A549 (cell line): ENCODE data around the gene SLC17A2. TPM values are rescaled to one million over a fixed set of nuclear protein-coding genes. Genes with fewer than 3 reads are reported as not detected.

Source experiments
- ATAC-seq, 2 experiments: fragments of 200-7000 bp in 1 of 2; fragments of >200 bp in 1 of 2; cut with Nextera tagmentation in 1 of 2; cut with Tn5 transposase in 1 of 2; 3 replicates each; pipeline versions ENCODE4 v1.8.0 to v1.9.1; 2018 to 2020; ENCODE audit warnings: mild to moderate bottlenecking in 1 of 2, moderate library complexity in 1 of 2
- CTCF ChIA-PET: fragments of 300-600 bp; sonication (Branson Sonifier 250); formaldehyde crosslinking; extraction: SDS; loops from one replicate; lab custom pipeline; 2021; ENCODE audit warnings: antibody characterized with exemption, inconsistent platforms; lab: Yijun Ruan, JAX
- POLR2A ChIA-PET: fragments of 350-600 bp; formaldehyde crosslinking; extraction: SDS; loops from one replicate; lab custom pipeline; 2021; ENCODE audit warnings: antibody characterized with exemption, inconsistent platforms; lab: Yijun Ruan, JAX
- DNase-seq, 2 experiments: peaks; one replicate each; pipeline versions ENCODE4 v3.0.0 to v3.0.0-alpha.2; 2011 to 2016; ENCODE audit warnings: low read depth in 1 of 2, low spot score in 1 of 2
- FAIRE-seq: peaks from 2 replicates; lab custom pipeline; 2011; peaks lifted over from hg19 to GRCh38; lab: Jason Lieb, UNC
- H3K27ac ChIP-seq, 2 experiments: fragments of >200 bp; sonication (Bioruptor Twin); formaldehyde crosslinking; 3 replicates each; pipeline ENCODE4 v1.5.1; 2016 to 2017
- H3K4me1 ChIP-seq: fragments of >200 bp; sonication (Bioruptor Twin); formaldehyde crosslinking; 3 replicates; pipeline ENCODE4 v1.6.1; 2016
- H3K4me2 ChIP-seq: fragments of >200 bp; sonication (Bioruptor Twin); formaldehyde crosslinking; 3 replicates; pipeline ENCODE4 v1.6.1; 2016
- H3K4me3 ChIP-seq: fragments of >200 bp; sonication (Bioruptor Twin); formaldehyde crosslinking; 3 replicates; pipeline ENCODE4 v1.5.1; 2016
- H3K9me3 ChIP-seq: fragments of >200 bp; sonication (Bioruptor Twin); formaldehyde crosslinking; 3 replicates; pipeline ENCODE4 v1.6.1; 2016
- CBX2 ChIP-seq: fragments of 200-600 bp; sonication (generic); IDR thresholded peaks from 2 replicates; pipeline ENCODE4 v1.6.1; 2016; ENCODE audit warnings: low read depth, mild to moderate bottlenecking, borderline replicate concordance
- CHD4 ChIP-seq: fragments of 200-600 bp; sonication (generic); IDR thresholded peaks from 2 replicates; pipeline ENCODE4 v1.6.1; 2016; ENCODE audit warnings: antibody characterized with exemption, mild to moderate bottlenecking, borderline replicate concordance
- E2F6 ChIP-seq: IDR thresholded peaks from 2 replicates; pipeline ENCODE4 v1.6.1; 2012; ENCODE audit warnings: low read depth, borderline replicate concordance
- ELK1 ChIP-seq: fragments of 150-350 bp; IDR thresholded peaks from 2 replicates; pipeline ENCODE4 v1.6.1; 2014; ENCODE audit warnings: low read depth, mild to moderate bottlenecking, low read length
- GATA3 ChIP-seq: IDR thresholded peaks from 2 replicates; pipeline ENCODE4 v1.6.1; 2012; ENCODE audit warnings: borderline replicate concordance
- HEYL ChIP-seq: fragments of 250-450 bp; sonication (Bioruptor Pico); IDR thresholded peaks from 2 replicates; pipeline ENCODE4 v1.8.0; 2021; ENCODE audit warnings: mild to moderate bottlenecking, moderate library complexity
- HOXB13 ChIP-seq: fragments of 250-450 bp; sonication (Bioruptor Pico); IDR thresholded peaks from 2 replicates; pipeline ENCODE4 v1.5.0; 2020; ENCODE audit warnings: low read depth, mild to moderate bottlenecking, moderate library complexity
- NFE2L2 ChIP-seq: fragments of 150-350 bp; conservative IDR thresholded peaks from 2 replicates; pipeline ENCODE4 v1.6.1; 2014; ENCODE audit warnings: low read length
- PHF8 ChIP-seq: fragments of 200-600 bp; sonication (generic); IDR thresholded peaks from 2 replicates; pipeline ENCODE4 v1.6.1; 2016; ENCODE audit warnings: low read depth, mild to moderate bottlenecking, antibody characterized with exemption, moderate library complexity, borderline replicate concordance
- RCOR1 ChIP-seq: fragments of 150-350 bp; IDR thresholded peaks from 2 replicates; pipeline ENCODE4 v1.6.1; 2014; ENCODE audit warnings: antibody characterized with exemption, low read length, low read depth
- RFX5 ChIP-seq: fragments of 450-650 bp; IDR thresholded peaks from 2 replicates; pipeline ENCODE4 v1.7.1; 2014; ENCODE audit warnings: antibody characterized with exemption, mild to moderate bottlenecking, moderate library complexity
- SREBF2 ChIP-seq: fragments of 450-650 bp; IDR thresholded peaks from 2 replicates; pipeline ENCODE4 v1.6.1; 2014; ENCODE audit warnings: mild to moderate bottlenecking, moderate library complexity
- ZFP36 ChIP-seq: fragments of 450-650 bp; IDR thresholded peaks from 2 replicates; pipeline ENCODE4 v1.6.1; 2014; ENCODE audit warnings: borderline replicate concordance; ENCODE audit not compliant: partially characterized antibody
- ZNF302 ChIP-seq: fragments of 250-450 bp; sonication (Bioruptor Pico); IDR thresholded peaks from 2 replicates; pipeline ENCODE4 v1.9.0; 2021; ENCODE audit warnings: inconsistent platforms, mild to moderate bottlenecking, moderate library complexity
- ZSCAN20 ChIP-seq: fragments of 250-450 bp; sonication (Bioruptor Pico); IDR thresholded peaks from 2 replicates; pipeline ENCODE4 v1.8.0; 2022; ENCODE audit warnings: mild to moderate bottlenecking, moderate library complexity
- WGBS: methylation state at CpG from one replicate; pipeline ENCODE4 v1.1.6; 2017; ENCODE audit errors: missing lambda C conversion rate; 5-methylcytosine and 5-hydroxymethylcytosine counted together
- polyA plus RNA-seq, 4 experiments: library from polyadenylated mRNA; depleted of rRNA in 3 of 4; stranded (reverse); fragments of >200 nt; fragmentation: RNase III in 1 of 4; extraction: RNeasy Plus Mini Kit Qiagen cat#74134 plus additional on column Dnase treatment in 1 of 4; gene quantifications; 2 replicates in 3 of 4; 3 replicates in 1 of 4; pipeline ENCODE4 v1.2.3, GENCODE V29; 2011 to 2017
- TF ChIP-seq, protein P1 (sequence below): IDR thresholded peaks from 2 replicates; pipeline ENCODE4 v1.6.1; 2012
- TF ChIP-seq, protein P2 (sequence below): fragments of 250-450 bp; sonication (Bioruptor Pico); IDR thresholded peaks from 2 replicates; pipeline ENCODE4 v1.5.0; 2021; ENCODE audit warnings: mild to moderate bottlenecking, moderate library complexity, borderline replicate concordance

Gene SLC17A2
- polyA plus RNA-seq, 2 of the 4 experiments (the other 2 are of a cell fraction) = not detected

DNA sequence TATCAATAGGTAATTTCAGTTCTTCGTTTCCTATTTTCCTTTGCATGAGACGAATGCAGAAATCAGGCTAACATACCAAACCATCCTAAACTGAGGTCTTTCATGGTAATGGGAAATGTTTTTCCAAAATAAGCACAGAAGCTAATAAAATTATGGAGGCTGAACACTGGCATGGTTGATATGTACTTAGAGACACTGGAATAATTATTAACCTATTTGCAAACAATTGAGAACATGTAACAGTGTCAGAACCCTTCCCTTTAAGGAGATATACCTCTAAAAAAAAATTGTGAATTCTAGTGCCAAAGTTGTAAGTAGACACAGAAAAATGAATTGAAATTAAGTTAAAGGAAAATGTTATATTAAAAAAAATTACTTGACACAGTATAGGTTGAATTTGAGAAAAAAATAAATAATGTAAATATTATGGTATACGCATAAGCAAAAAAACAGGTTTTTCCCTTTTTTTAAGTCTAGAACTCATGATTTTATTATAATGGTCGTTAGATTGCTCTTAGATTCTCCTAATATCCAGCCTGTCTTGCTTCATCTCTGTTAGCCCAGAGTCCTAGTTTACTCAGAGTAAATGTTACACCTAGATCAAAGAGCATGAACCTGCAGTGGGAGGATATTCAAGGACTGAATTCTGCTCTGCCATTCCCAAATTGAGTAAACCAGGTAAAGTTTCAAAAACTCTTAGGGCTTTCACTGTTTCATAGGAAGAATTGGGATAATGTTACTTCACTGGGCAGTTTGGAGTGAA lies 1.7 kb downstream of the SLC17A2 start:
- FAIRE-seq (no peak), DNase-seq (peak in 1 of 2 experiments; percentile 6), ATAC-seq (no peak)
- Histone ChIP-seq H3K9me3 (no peaks in the 10 kb centered on the region), H3K27ac (peak overlapping the region in 1 of 2 experiments; percentile 38; a peak in 1 of 6 replicates), H3K4me1 (peaks cover 15% of the 10 kb centered on the region; the same call in 2 of the 3 replicates), H3K4me3 (no peak overlapping the region), H3K4me2 (peak overlapping the region; percentile 58)
- ChIA-PET CTCF (interaction anchor here (1.7 kb wide), 1 partner anchor 14 kb away, joined by 4 read pairs; no protein-coding TSS in a partner anchor), POLR2A (no interaction called here)
- WGBS = 55% methylated on average over 4 of the region's 4 CpGs
- TF ChIP-seq SREBF2 (no peak), ZNF302 (CRISPR knock-in tag) (no peak), ELK1 (no peak), HEYL (CRISPR knock-in tag) (no peak), CHD4 (no peak)
- TF ChIP-seq, all 56 proteins: peak for 0

- H3K4me3 ChIP-seq = no peak overlapping the region
- ATAC-seq (no peak), DNase-seq (no peak), FAIRE-seq (no peak)
- POLR2A ChIA-PET = no interaction called here
- no peak overlapping the region; a peak in 1 of 6 replicates for H3K27ac ChIP-seq
- 75% methylated on average over 2 of the region's 2 CpGs for WGBS
- peaks cover 15% of the 10 kb centered on the region; the same call in 2 of the 3 replicates for H3K4me1 ChIP-seq
- H3K4me2 ChIP-seq = peak overlapping the region; percentile 58; the same call in 1 of the 3 replicates
- no peak for TF ChIP-seq HOXB13 (CRISPR knock-in tag)
- TF ChIP-seq PHF8 = no peak
- TF ChIP-seq RFX5 = no peak
- TF ChIP-seq, protein P1, sequence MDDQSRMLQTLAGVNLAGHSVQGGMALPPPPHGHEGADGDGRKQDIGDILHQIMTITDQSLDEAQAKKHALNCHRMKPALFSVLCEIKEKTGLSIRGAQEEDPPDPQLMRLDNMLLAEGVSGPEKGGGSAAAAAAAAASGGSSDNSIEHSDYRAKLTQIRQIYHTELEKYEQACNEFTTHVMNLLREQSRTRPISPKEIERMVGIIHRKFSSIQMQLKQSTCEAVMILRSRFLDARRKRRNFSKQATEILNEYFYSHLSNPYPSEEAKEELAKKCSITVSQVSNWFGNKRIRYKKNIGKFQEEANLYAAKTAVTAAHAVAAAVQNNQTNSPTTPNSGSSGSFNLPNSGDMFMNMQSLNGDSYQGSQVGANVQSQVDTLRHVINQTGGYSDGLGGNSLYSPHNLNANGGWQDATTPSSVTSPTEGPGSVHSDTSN = no peak
- no peak for TF ChIP-seq RCOR1
- TF ChIP-seq ZFP36 = no peak
- TF ChIP-seq NFE2L2 = no peak
- TF ChIP-seq ZSCAN20 (CRISPR knock-in tag) = no peak
- TF ChIP-seq ELK1 = no peak
- TF ChIP-seq, protein P2, sequence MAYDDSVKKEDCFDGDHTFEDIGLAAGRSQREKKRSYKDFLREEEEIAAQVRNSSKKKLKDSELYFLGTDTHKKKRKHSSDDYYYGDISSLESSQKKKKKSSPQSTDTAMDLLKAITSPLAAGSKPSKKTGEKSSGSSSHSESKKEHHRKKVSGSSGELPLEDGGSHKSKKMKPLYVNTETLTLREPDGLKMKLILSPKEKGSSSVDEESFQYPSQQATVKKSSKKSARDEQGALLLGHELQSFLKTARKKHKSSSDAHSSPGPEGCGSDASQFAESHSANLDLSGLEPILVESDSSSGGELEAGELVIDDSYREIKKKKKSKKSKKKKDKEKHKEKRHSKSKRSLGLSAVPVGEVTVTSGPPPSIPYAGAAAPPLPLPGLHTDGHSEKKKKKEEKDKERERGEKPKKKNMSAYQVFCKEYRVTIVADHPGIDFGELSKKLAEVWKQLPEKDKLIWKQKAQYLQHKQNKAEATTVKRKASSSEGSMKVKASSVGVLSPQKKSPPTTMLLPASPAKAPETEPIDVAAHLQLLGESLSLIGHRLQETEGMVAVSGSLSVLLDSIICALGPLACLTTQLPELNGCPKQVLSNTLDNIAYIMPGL (CRISPR knock-in tag) = no peak
- no peak for TF ChIP-seq GATA3
- no peak for TF ChIP-seq CBX2
- no peak for TF ChIP-seq E2F6
- no peaks in the 10 kb centered on the region for H3K9me3 ChIP-seq
- CTCF ChIA-PET = interaction anchor here (0.6 to 1.7 kb wide), 2 partner anchors 15 to 35 kb away, joined by 3 to 4 read pairs; no protein-coding TSS in a partner anchor
These were observed 2.7 kb downstream of the SLC17A2 start for GRCh38 chr6:25927756-25928216.
